Left cardiac atrium (tissue), 4 donors: ENCODE measurements around the gene ZNF143. TPM values are rescaled to one million over a fixed set of nuclear protein-coding genes. Genes with fewer than 3 reads are reported as not detected.
A peak's percentile ranks its signal among the peaks of the same experiment; 100 is the strongest.
"Not testable (repeated sequence)": the region's sequence is repeated elsewhere in the genome, so short reads cannot be mapped to it uniquely, and the experiment has no call there.

Source experiments
- ATAC-seq, 2 donors: fragments of 200-7000 bp; cut with Tn5 transposase; one replicate each; pipeline ENCODE4 v1.9.1; 2020; ENCODE audit warnings: mild to moderate bottlenecking in 2 of 2, moderate library complexity in 2 of 2
- DNase-seq: peaks from one replicate; pipeline ENCODE4 v3.0.0-alpha.2; 2020
- intact Hi-C, 2 donors: fragments of 100-400 bp; cut with DNase I; formaldehyde crosslinking; loops; one replicate each; pipeline versions ENCODE4 v1.14.1 to v1.15.1; 2022 to 2023
- long read RNA-seq: library from polyadenylated mRNA; unstranded; transcript quantifications from one replicate; pipeline ENCODE4 v2.0.0, GENCODE V29; 2021
- total RNA-seq, 2 donors: library from RNA; stranded (reverse); fragmentation: NEBNext Ultra II Directional; extraction: Animal tissue kit (Norgen Biotek cat#: 25700); gene quantifications; one replicate each; pipeline ENCODE4 v1.2.1, GENCODE V29; 2021
- donor health status: DM: no; HTN: yes; CAD: no.
- donor health status: DM: no; HTN: yes; CAD: no; lungs with severe emphysema.
- donor health status: DM: yes; HTN: yes; CAD: no.
- donor health status: Dilated cardiomyopathy.

ZNF143 gene
- 10 to 100 TPM; 22.2 to 24.0 TPM for total RNA-seq
- long read RNA-seq, transcript ZNF143-203 (16 exons, 2,947 nt): major isoform, 18 of 38 reads
- long read RNA-seq, transcript ZNF143-213 (16 exons, 2,022 nt): minor isoform, 13 of 38 reads
- long read RNA-seq, partial matches to known transcripts: 0 of 38 reads
- long read RNA-seq, other reads (novel, unspliced or antisense): 6 of 38 reads

DNA sequence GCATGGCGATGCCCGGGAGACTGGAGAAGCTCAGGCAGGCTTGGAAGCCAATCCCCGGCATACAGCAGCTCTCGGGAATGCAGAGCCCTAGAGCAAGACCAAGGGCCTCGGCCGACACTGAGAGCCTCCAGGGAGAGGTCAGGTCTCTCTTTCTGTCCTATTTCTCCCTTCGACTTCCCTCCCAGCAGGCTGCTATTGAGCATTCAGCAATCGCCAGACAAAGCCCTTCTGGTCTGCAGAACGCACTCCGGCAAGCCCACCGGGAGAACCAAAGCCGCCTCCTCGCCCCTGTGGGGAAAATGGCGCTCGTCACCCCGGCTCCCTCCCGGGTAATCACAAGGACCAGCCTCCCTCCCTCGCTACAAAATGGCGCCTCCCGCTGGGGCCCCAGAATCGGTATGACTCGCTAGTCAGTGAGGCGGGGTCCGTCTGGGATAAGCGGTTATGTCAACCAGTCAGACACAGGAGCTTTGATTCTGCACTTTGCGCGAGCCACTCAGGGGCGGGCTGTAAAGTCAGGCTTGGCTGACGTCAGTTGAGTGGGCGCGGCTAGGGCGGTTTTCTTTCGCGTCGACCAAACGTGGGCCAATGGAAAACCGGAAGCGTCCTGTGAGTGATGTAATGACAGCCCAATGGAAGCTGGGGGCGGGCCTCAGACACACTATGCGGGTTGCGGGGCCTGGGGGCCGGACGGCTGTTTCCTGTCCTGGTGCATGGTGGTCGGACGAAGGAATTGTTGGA lies at the start of gene ZNF143:
ZNF143 (plus strand) TSS at position 691 of the 741 bp plus-strand sequence. CDS start 10,297 bp downstream, outside the sequence.
- intact Hi-C loops: no loop called here
- ATAC-seq (peak; percentile 93 to 98), DNase-seq (peak; percentile 100)

DNA sequence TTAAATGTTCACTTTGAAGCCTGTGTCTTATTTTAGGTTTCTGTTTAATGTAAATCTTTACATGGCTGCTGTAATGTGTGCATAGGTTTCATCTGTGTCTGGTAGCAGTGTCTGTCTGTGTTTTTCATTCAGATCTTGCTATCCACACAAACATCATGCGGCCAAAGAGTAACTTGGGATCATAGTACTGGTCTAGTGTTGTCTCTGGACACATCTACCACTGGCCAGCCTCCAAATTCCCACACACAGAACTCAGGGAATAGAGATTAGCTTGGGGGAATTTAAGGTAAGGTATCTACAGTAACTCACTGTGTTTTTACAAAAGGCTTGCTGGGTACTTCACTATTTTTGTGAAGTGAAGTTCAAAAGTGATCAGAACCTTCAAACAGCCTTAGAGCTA lies 32.1 kb upstream of the ZNF143 start:
- DNase-seq: no peak
- no peak for ATAC-seq
- intact Hi-C loops: no loop called here

DNA sequence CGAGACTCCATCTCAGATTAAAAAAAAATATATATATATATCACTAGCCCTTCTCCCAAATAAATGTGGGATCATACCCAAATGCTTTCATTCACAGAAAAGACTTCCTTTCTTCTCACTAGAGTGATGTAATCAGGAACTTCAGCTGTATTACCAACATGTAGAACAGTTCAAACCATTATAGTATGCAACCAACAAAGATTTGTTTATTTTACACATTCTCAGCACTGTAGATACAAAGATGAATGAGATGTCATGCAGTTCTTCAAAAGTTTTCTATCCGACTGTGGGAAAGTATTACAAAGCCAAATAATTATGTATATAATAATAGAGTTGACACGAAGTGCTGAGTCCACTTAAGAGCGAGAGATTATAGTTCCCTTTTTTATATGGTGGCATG lies 22.2 kb upstream of the ZNF143 start:
- ATAC-seq: no peak
- no peak for DNase-seq
- intact Hi-C loops: loop anchor here in 1 of 2 donors (10.0 kb wide), 1 partner anchor 66 kb away; no protein-coding TSS in a partner anchor

DNA sequence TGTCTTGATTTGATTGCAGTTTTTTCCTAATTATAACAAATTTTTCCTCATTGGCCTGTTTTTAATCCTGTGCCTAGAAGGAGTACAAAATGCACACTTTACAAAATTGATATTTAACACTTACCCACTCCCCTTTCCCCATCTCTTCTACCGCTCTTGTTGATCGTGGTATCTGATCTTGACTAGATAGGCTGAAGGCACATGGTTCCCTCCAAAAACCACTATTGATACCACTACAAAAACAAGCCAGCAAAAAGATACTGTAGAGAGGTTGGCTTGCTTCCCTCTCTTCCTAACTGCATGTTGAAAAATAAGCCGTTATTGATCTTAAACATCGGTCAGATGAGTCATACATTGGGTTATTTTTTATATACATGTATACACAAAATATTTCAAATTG lies 14.6 kb upstream of the ZNF143 start:
- ATAC-seq: no peak
- intact Hi-C loops: no loop called here
- DNase-seq: no peak

DNA sequence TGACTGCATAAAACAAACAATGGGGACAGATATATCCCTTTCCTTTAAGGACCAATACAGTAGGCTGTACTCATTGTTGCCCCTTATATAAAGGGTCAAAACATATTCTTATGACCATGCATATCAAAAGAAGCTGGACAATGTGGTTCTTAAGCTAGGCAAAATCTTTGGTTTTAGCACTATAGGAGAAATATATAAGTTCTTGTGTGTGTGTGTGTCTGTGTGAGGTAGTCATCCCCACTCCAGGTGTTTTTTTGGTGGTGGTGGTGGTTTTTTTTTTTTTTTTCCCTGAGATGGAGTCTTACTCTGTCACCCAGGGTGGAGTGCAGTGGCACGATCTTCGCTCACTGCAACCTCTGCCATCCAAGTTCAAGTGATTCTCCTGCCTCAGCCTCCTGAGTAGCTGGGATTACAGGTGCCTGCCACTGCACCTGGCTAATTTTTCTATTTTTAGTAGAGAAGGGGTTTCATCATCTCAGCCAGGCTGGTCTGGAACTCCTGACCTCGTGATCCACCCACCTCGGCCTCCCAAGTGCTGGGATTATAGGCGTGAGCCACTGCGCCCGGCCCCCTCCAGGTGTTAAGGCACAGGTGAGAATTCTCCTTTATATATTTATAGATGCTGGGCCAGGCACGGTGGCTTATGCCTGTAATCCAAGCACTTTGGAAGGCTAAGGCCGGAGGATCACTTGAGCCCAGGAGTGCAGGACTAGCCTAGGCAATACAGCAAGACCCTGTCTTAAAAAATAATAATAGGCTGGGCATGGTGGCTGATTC lies 12.0 kb upstream of the ZNF143 start:
- no peak for ATAC-seq
- DNase-seq: no peak
- intact Hi-C loops: no loop called here

DNA sequence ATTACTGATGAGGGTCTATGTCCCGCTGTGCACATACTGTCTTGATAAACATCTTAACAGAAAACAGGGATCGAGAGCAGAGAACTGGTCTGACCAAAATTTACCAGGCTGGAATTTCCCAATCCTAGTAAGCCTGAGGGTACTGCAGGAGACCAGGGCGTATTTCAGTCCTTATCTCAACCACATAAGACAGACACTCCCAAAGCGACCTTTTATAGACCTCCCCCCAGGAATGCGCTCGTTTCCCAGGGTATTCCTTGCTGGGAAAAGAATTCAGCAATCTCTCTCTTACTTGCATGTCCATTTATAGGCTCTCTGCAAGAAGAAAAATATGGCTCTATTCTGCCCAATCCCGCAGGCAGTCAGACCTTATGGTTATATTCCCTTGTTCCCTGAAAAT lies 8.8 kb upstream of the ZNF143 start:
- intact Hi-C loops, ATAC-seq, DNase-seq: not testable (repeated sequence)

DNA sequence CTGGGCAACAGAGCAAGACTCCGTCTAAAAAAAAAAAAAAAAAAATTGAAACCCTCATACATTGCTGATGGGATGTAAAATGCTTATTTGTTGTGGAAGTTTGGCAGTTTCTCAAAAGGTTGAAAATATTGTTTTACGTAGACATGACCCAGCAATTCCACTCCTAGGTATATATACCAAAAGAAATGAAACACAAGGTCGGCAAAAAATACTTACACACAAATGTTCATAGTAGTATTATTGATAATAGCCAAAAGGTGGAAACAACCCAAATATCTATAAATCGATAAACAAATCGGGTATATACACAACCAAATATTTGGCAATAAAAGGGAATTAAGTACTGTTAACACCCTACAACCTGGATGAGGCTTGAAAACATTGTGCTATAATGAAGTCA lies 5.1 kb upstream of the ZNF143 start:
- DNase-seq: no peak
- intact Hi-C loops: no loop called here
- no peak for ATAC-seq

DNA sequence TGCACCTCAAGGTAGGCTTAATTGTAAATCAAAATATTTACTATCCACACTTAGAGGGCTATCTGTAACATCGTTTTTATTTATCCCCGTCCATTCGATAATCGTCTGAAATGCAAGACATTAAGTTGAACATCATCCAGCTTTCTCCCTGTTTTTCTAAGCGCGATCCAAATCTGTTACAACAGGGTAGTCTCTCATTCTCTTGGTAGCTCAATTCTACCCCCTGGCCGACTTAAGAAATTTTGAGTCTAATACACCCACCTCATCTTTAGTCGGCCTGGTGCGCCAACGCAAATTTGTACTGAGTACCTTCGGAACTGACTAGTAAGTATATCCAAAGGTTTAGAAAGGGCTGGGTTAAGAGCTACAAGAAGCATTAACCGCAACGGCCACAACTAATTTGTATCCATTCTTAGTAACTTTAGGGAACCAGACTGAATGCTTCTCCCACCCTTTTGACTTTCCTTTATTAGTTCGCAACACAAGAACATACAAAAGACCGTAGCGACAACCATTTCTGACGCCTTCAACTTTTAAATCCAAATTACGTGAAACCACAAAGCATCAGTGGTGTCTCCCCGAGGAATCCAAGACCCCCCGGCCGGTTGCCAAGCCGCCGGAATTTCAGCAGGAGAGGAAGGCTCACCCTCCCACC lies 1.0 kb upstream of the ZNF143 start:
- intact Hi-C loops: no loop called here
- DNase-seq: peak; percentile 60
- no peak for ATAC-seq

DNA sequence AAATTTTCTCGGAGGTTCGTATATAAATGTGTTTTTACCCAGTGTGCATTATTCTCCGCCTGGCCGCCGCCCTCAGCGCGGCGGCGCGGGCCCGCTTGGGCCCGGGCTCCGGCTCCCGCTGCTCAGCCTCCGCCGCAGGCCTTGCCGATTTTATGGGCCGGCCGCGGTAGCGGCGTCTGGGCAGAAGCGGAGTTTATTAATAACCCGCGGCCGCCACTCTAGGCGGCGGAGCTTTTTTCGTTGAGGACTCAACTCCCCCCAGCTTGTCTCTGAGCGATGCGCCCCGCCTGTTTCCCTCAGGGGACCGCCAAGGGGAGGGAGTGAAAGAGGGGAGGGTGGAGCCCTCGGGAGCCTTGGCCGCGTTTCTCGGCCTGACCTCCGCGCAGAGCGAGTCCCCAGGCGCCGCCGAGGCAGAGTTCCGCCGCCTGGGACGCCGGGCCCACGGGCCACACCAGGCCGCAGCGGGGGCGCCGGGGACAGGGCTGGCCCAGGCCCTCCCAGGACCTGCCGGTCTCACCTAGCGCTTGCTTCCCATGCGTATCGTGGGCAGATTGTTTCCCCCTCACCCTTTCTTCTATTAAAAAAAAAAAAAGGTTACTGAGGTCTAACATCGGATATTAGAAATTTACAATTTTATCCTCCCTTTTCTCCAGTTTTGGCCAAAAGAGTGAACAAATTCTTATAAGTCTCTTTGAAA lies 399 bp downstream of the ZNF143 start:
- peak; percentile 78 to 87 for ATAC-seq
- intact Hi-C loops: no loop called here
- DNase-seq: peak; percentile 91

DNA sequence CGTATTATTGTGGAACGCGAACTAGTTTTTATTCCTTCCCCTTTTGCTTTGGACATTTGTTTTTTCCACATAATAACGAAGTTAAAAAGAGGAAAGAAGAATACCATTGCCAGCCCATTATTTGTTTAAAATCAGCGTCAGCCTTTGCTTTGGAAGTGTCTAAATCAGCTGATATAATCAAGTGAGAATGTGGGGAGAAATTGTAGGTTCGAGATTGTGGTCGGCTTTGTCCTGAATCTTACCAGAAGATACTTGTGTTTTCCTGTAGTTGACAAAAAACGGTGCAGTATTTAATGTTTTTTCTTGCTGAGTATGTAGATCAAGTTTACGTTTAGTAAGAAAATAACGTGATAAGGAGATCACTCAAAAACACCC lies 935 bp downstream of the ZNF143 start:
- ATAC-seq (no peak), DNase-seq (no peak)
- intact Hi-C loops: no loop called here

DNA sequence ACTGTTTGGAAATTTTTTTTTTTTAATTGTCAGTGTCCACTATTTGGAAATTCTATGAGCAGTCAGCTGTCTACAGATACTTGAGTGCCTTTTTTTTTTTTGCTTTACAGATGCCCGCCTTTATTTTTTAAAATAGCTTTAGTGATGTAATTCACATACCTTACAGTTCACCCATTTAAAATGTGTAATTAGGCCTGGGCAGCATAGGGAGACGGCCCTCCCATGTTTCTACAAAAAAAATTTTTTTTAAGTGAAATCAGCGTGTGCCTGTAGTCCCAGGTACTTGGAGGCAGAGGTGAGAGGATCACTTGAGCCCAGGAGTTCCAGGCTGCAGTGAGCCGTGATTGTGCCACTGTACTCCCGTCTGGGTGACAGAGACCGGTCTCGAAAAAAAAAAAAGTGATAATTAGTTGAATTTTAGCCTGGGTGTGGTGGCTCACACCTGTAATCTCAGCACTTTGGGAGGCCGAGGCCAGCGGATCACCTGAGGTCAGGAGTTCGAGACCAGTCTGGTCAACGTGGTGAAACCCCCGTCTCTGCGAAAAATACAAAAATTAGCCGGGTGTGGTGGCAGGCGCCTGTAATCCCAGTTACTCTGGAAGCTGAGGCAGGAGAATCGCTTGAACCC lies 1.5 kb downstream of the ZNF143 start:
- no peak for ATAC-seq
- intact Hi-C loops: no loop called here

DNA sequence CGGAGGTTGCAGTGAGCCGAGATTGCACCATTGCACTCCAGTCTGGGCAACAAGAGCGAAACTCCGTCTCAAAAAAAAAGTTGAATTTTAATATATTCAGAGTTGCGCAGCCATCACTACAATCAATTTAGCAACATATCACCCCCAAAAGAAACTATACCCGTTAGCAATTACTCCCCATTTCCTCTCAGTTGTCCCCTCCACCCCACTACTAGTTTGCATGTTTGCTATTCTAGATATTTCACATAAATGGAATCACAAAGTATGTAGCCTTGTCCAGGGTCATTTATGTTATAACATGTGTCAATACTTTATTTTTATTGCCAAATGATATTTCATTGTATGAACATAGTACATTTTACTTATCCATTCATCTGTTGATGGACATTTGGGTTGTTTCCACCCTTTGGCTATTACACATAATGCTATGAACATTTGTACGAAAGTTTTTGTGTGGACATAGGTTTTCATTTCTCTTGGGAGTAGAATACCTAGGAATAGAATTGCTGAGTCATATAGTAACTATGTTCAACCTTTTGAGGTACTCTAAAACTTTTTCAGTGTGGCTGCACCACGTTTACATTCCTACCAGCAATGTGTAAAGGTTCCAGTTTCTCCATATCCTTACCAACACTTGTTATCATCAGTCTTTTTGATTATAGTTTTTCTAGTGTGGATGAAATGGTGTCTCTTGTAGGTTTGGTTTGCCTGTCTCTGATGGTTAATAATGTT lies 2.2 kb downstream of the ZNF143 start:
- intact Hi-C loops: no loop called here
- ATAC-seq (no peak), DNase-seq (no peak)

More for the DNA sequence above, 1.5 kb downstream of the ZNF143 start:
- DNase-seq: no peak

DNA sequence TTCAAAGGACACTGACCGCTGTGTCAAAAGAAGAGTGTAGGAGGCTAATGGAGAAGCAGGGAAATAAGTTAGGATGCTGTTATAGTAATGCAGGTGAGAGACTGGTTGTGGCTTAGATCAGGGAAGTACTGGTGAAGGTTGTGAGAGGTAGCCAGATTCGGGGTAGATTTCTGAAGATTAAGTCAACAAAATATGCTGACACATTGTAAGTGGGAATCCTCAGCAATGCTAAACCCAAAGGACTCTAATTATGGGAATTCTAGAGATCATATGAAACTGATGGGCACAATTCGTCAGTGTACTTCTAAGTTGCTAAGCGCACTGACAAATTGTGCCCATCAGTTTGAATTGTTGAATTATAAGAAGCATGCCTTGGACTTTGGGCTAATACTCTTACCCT lies 10.0 kb downstream of the ZNF143 start:
- no peak for ATAC-seq
- intact Hi-C loops: no loop called here
- DNase-seq: no peak

DNA sequence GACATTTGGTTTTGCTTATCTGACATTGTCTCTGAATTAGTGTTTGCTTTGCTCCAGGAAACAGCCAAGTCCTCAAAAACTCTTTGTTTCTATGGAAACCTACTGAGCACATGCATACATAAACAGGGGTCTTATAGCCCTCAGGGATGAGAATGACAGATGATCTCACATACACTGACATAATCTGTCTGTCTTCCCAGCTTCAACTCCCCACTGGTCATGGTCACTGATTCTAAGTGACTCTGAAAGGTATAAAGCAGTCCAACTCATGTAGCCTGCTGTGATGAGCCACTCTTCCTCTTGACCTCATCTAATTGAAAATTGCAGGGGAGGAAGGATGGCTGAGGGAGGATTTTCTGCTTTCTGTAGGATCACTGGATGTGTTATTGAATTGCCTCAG lies 12.6 kb downstream of the ZNF143 start:
- ATAC-seq (no peak), DNase-seq (no peak)
- intact Hi-C loops: no loop called here

DNA sequence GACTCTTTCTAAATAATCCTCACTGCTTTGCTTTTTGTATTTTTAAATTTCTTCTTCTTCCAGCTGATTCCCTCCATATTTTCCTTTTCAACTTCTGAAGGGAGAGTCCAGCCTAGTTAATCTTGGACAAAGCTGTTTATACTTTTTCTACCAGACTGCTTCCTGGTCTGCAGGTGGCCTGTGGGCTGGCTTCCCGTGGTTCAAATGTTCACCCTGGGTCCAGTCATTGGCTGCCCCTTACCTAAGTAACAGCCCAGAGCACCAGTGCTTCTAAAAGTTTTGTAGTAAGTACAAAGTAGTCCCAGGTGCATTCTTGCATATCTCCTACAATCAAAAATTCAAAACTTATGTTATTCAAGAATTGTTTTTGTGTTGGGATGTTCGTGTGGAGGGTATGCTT lies 19.1 kb downstream of the ZNF143 start:
- no peak for DNase-seq
- intact Hi-C loops: no loop called here
- ATAC-seq: no peak

DNA sequence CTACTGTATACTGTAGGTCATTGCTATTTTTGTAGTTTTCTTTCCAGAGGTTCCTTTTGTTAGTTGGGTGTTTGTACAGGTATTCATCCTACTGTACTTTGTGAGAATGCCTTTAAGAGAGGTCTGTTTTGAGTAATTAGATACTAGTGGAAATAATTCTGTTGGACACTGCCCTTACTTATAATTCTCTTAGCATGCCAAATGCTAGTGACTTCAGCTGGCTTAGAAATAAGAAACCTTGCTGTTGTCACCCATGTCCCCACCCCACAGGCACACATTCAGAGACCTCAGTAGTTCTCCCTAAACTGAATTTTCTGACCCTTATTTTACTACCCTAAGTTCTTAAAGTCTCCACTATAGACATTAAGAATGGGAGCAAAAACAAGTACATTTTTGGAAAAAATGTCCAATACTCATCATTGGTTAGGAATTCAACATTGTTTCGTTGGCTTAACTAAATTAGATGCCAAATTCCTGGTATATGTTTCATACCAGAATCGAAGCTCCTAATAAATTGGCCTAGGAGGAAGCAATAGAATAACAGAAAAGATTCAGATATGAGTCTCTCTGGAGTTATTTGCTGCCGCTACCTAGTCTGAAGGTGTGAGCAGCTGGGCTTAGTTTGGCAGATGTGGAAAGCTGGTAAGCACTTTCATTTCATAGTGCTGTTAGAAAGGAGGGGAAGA lies 28.4 kb downstream of the ZNF143 start:
- intact Hi-C loops: no loop called here
- DNase-seq: no peak
- ATAC-seq: no peak

DNA sequence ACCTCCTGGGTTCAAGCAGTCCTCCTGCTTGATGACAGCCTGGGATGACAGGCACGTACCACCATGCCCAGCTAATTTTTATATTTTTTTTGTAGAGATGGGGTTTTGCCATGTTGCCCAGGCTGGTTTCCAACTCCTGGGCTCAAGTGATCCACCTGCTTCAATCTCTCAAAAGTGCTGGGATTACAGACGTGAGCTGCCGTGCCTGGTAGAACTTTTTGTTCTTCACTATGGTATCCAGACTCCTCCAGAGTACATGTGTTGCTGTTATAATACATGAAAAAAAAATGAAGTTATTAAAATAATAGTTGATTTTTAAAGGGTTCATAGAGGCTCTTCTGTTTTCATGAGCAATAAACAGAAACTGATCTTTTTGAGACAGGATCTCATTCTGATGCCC lies 29.6 kb downstream of the ZNF143 start:
- no peak for ATAC-seq
- intact Hi-C loops: no loop called here
- DNase-seq: no peak

DNA sequence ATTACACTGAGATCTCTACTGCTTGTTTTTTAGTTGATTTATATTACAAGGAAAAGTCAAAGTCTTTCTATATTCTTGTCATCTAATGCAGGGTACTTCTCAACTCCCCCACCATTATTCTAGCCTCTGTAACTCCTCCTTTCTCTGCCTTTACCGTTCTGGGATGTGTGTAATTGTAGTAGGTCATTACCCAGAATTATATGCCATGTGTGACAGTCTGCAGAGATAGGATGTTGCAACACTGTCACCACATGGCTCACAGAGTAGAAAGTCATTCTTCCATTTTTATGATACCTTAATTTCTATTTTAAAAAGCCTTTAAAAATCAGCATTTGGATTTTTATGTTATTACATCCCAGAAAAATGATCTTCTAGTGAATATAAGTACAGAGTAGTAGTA lies 32.7 kb downstream of the ZNF143 start:
- intact Hi-C loops: no loop called here
- ATAC-seq: no peak
- no peak for DNase-seq
